Stomach (tissue), 9 donors: ENCODE data around the gene PSMD1. TPM values are rescaled to one million over a fixed set of nuclear protein-coding genes. Genes with fewer than 3 reads are reported as not detected.
"Not testable (repeated sequence)": the region's sequence is repeated elsewhere in the genome, so short reads cannot be mapped to it uniquely, and the experiment has no call there.

ENCODE experiments used
- DNase-seq, 2 donors: peaks; one replicate each; pipeline versions ENCODE4 v3.0.0 to v3.0.0-alpha.2; 2013 to 2019
- H3K27ac ChIP-seq, 5 donors: fragments of 200-600 bp in 4 of 5; sonication (generic) in 4 of 5; one replicate each; pipeline ENCODE4 v1.5.1; 2013 to 2019; ENCODE audit warnings: mild to moderate bottlenecking in 1 of 5, moderate library complexity in 1 of 5
- H3K27me3 ChIP-seq, 3 donors: fragments of 200-600 bp; sonication (generic); one replicate each; pipeline ENCODE4 v1.5.1; 2017 to 2019; ENCODE audit warnings: mixed run types in 1 of 3
- H3K36me3 ChIP-seq, 4 donors: fragments of 200-600 bp; sonication (generic); 1 replicate in 3 of 4; 2 replicates in 1 of 4; pipeline ENCODE4 v1.5.1; 2016 to 2019
- H3K4me1 ChIP-seq, 4 donors: fragments of 200-600 bp; sonication (generic); one replicate each; pipeline ENCODE4 v1.5.1; 2016 to 2019
- H3K4me3 ChIP-seq, 4 donors: fragments of 200-600 bp; sonication (generic) in 3 of 4; one replicate each; pipeline ENCODE4 v1.5.1; 2016 to 2019; ENCODE audit warnings: mild to moderate bottlenecking in 1 of 4
- H3K9me3 ChIP-seq, 4 donors: fragments of 200-600 bp; sonication (generic); one replicate each; pipeline ENCODE4 v1.5.1; 2016 to 2019
- CTCF ChIP-seq, 7 experiments: fragments of 450-650 bp in 4 of 7; fragments of 200-600 bp in 3 of 7; sonication (generic) in 3 of 7; IDR thresholded peaks; one replicate each; pipeline ENCODE4 v1.5.1; 2016 to 2019; ENCODE audit warnings: antibody characterized with exemption in 7 of 7, control low read depth in 2 of 7, mild to moderate bottlenecking in 1 of 7
- EP300 ChIP-seq: sonication (generic); formaldehyde crosslinking; IDR thresholded peaks from one replicate; pipeline ENCODE4 v1.6.1; 2017; ENCODE audit warnings: antibody characterized with exemption
- POLR2A ChIP-seq, 4 donors: fragments of 450-650 bp; IDR thresholded peaks; one replicate each; pipeline ENCODE4 v1.6.1; 2016; ENCODE audit warnings: antibody characterized with exemption in 4 of 4, control low read depth in 2 of 4, mild to moderate bottlenecking in 1 of 4, moderate library complexity in 1 of 4
- POLR2AphosphoS5 ChIP-seq, 3 donors: sonication (generic); formaldehyde crosslinking; IDR thresholded peaks; one replicate each; pipeline ENCODE4 v1.6.1; 2016; ENCODE audit warnings: antibody characterized with exemption in 3 of 3
- WGBS, 5 donors: extraction: QIAGEN DNeasy Blood & Tissue Kit in 3 of 5; methylation state at CpG; one replicate each; pipeline versions ENCODE4 v1.1.5 to v1.1.7; 2013 to 2018; 5-methylcytosine and 5-hydroxymethylcytosine counted together
- intact Hi-C: fragments of 100-400 bp; cut with DNase I; formaldehyde crosslinking; loops from one replicate; pipeline ENCODE4 v1.15.1; 2023; ENCODE audit warnings: low total_unique reads
- polyA plus RNA-seq, 3 donors: library from polyadenylated mRNA; stranded (reverse); fragments of 200-250 nt; gene quantifications; one replicate each; pipeline ENCODE4 v1.2.3, GENCODE V29; 2013
- total RNA-seq, 5 donors: library from RNA; depleted of rRNA; stranded (reverse); fragments of >200 nt; gene quantifications; one replicate each; pipeline versions ENCODE4 v1.1.0 to v1.2.3, GENCODE V29; 2014 to 2016
- donor health status: healthy with polysubstance abuse.
- donor health status: Bipolar disorder and iron deficiency.
- donor health status: healthy.

The PSMD1 gene
- total and polyA plus RNA-seq, 8 donors = 31.9 to 96.4 (median 45.6) TPM

DNA sequence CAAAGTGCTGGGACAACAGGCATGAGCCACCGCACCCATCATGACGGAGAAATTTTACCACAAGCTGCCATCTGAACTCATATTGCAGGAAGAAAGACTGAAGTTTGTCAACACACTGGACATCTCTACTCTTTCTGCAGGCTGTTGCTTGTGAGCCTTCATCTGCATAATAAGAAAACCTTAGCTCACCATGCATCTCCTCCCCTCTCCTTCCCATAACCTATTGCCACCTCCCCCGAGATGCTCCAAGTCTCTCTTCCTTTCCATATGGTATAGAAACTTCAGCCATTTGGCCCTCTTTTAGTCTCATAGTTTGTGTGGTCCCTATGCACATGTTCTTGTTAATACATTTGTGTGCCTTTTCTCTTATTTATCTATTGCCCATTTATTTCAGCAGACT is 38.5 kb upstream of the PSMD1 start:
- Histone ChIP-seq H3K27me3 (peaks cover 0 to 17% (median 0%) of the 10 kb centered on the region in 3 donors), H3K36me3 (no peaks in the 10 kb centered on the region), H3K9me3 (no peaks in the 10 kb centered on the region), H3K4me1 (no peaks in the 10 kb centered on the region), H3K4me3 (no peak overlapping the region), H3K27ac (no peak overlapping the region)
- WGBS, 5 donors = 94 to 97% (median 95%) methylated on average over 3 of the region's 3 CpGs
- TF ChIP-seq POLR2A (IDR thresholded peaks at IDR 0.05) = no peak
- TF ChIP-seq POLR2AphosphoS5 (IDR thresholded peaks at IDR 0.05) = no peak
- TF ChIP-seq EP300 = no peak
- no peak for TF ChIP-seq CTCF (IDR thresholded peaks at IDR 0.05)
- no peak for DNase-seq
- intact Hi-C loops = no loop called here

DNA sequence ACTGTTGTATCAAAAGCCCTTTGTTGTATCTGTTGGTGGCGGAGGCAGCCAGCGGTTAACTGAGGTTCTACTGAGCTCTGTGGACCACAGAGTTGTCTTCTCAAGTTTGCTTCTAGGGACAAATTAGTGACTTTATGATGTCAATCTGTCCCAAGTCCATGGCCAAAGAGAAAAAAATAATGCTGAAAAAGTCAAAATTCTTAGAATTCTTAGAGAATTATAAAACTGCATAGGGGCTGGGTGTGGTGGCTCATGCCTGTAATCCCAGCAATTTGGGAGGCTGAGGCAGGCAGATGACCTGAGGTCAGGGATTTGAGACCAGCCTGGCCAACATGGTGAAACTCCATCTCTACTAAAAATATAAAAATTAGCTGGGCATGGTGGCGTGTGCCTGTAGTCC is 31.6 kb upstream of the PSMD1 start:
- H3K4me1 ChIP-seq, H3K9me3 ChIP-seq, H3K36me3 ChIP-seq, H3K27ac ChIP-seq, DNase-seq, intact Hi-C loops, H3K4me3 ChIP-seq, H3K27me3 ChIP-seq: not testable (repeated sequence)
- 96 to 98% (median 97%) methylated on average over 3 of the region's 3 CpGs for WGBS, 5 donors

DNA sequence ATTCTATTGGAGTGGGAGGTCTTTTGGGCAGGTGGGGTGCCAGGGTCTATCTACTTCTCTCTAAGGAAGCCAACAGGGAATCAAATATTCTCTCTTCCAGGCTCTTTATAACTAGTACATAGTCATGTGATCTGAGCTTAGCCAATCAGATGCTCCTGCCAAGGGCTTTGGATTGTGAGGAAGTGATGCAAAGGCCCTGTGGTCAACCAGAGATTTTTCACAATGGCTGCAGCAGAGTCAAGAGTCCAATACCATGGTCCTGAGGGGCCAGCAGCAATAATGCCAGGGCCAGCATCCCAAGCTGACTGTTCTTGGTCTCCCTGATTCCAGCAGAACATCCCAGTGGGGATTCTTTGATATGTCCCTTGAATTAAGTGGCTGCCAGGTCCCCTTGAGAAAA is 27.8 kb upstream of the PSMD1 start:
- intact Hi-C loops = no loop called here
- no peak overlapping the region for H3K27ac ChIP-seq
- no peak overlapping the region for H3K4me3 ChIP-seq
- H3K4me1 ChIP-seq = peaks cover 0 to 2% (median 0%) of the 10 kb centered on the region in 4 donors
- no peaks in the 10 kb centered on the region for H3K36me3 ChIP-seq
- H3K9me3 ChIP-seq = no peaks in the 10 kb centered on the region
- DNase-seq = no peak
- TF ChIP-seq EP300 (no peak), CTCF (IDR thresholded peaks at IDR 0.05) (no peak), POLR2AphosphoS5 (IDR thresholded peaks at IDR 0.05) (no peak), POLR2A (IDR thresholded peaks at IDR 0.05) (no peak)
- H3K27me3 ChIP-seq = peaks cover 0 to 19% (median 0%) of the 10 kb centered on the region in 3 donors

- no peak overlapping the region for H3K27ac ChIP-seq
- WGBS, 5 donors = 77 to 90% (median 86%) methylated on average over 9 of the region's 9 CpGs
- H3K27me3 ChIP-seq = peaks cover 0 to 19% (median 0%) of the 10 kb centered on the region in 3 donors
- DNase-seq = no peak
- peaks cover 0 to 9% (median 2%) of the 10 kb centered on the region in 4 donors for H3K4me1 ChIP-seq
- TF ChIP-seq CTCF (IDR thresholded peaks at IDR 0.05) (no peak), EP300 (no peak), POLR2A (IDR thresholded peaks at IDR 0.05) (no peak), POLR2AphosphoS5 (IDR thresholded peaks at IDR 0.05) (no peak)
- H3K9me3 ChIP-seq = no peaks in the 10 kb centered on the region
- no peaks in the 10 kb centered on the region for H3K36me3 ChIP-seq
- no peak overlapping the region for H3K4me3 ChIP-seq
- intact Hi-C loops = no loop called here
These were observed 27.1 kb upstream of the PSMD1 start for GRCh38 chr2:231029563-231029962.

- Histone ChIP-seq H3K27ac (no peak overlapping the region), H3K4me1 (peaks cover 0 to 10% (median 2%) of the 10 kb centered on the region in 4 donors), H3K4me3 (no peak overlapping the region), H3K9me3 (no peaks in the 10 kb centered on the region), H3K36me3 (no peaks in the 10 kb centered on the region), H3K27me3 (peaks cover 0 to 15% (median under 1%) of the 10 kb centered on the region in 3 donors)
- intact Hi-C loops = no loop called here
- no peak for DNase-seq
- WGBS, 5 donors = 63 to 92% (median 86%) methylated on average over 3 of the region's 3 CpGs
- TF ChIP-seq CTCF (IDR thresholded peaks at IDR 0.05) (no peak), EP300 (no peak), POLR2AphosphoS5 (IDR thresholded peaks at IDR 0.05) (no peak), POLR2A (IDR thresholded peaks at IDR 0.05) (no peak)
These were observed 25.9 kb upstream of the PSMD1 start for GRCh38 chr2:231030725-231031124.
